Transverse colon (tissue), 4 donors: ENCODE data around the gene IGDCC3. TPM values are rescaled to one million over a fixed set of nuclear protein-coding genes. Genes with fewer than 3 reads are reported as not detected.

ENCODE experiments used
- DNase-seq: peaks from one replicate; pipeline ENCODE4 v3.0.0-alpha.2; 2019
- H3K27ac ChIP-seq, 4 donors: fragments of 200-600 bp; sonication (generic); 2 replicates each; pipeline ENCODE4 v1.5.1; 2016 to 2018; ENCODE audit warnings: inconsistent platforms in 4 of 4
- H3K27me3 ChIP-seq: fragments of 200-600 bp; sonication (generic); 2 replicates; pipeline ENCODE4 v1.5.1; 2017; ENCODE audit warnings: inconsistent platforms
- H3K36me3 ChIP-seq, 4 donors: fragments of 200-600 bp; sonication (generic); 2 replicates each; pipeline ENCODE4 v1.5.1; 2017 to 2019; ENCODE audit warnings: inconsistent platforms in 4 of 4
- H3K4me1 ChIP-seq, 4 donors: fragments of 200-600 bp; sonication (generic); 2 replicates each; pipeline ENCODE4 v1.5.1; 2017 to 2020; ENCODE audit warnings: inconsistent platforms in 4 of 4
- H3K4me3 ChIP-seq, 4 donors: fragments of 200-600 bp; sonication (generic); 1 replicate in 1 of 4; 2 replicates in 3 of 4; pipeline versions ENCODE4 v1.5.1 to v1.6.1; 2017 to 2019; ENCODE audit warnings: inconsistent platforms in 4 of 4
- H3K9me3 ChIP-seq, 2 donors: fragments of 200-600 bp; sonication (generic); 2 replicates each; pipeline ENCODE4 v1.5.1; 2017 to 2019; ENCODE audit warnings: inconsistent platforms in 2 of 2
- EP300 ChIP-seq: sonication (generic); formaldehyde crosslinking; IDR thresholded peaks from one replicate; pipeline ENCODE4 v1.6.1; 2017; ENCODE audit warnings: antibody characterized with exemption, low read depth
- POLR2A ChIP-seq: fragments of 450-650 bp; IDR thresholded peaks from one replicate; pipeline ENCODE4 v1.6.1; 2016; ENCODE audit warnings: antibody characterized with exemption, mild to moderate bottlenecking, moderate library complexity
- POLR2AphosphoS5 ChIP-seq, 3 donors: sonication (generic); formaldehyde crosslinking; IDR thresholded peaks; one replicate each; pipeline ENCODE4 v1.6.1; 2016; ENCODE audit warnings: antibody characterized with exemption in 3 of 3
- WGBS, 2 donors: methylation state at CpG; one replicate each; pipeline ENCODE4 v1.1.5; 2018; ENCODE audit warnings: low coverage in 1 of 2; 5-methylcytosine and 5-hydroxymethylcytosine counted together
- in situ Hi-C, 4 donors: fragments of 200-750 bp; cut with MboI; loops; one replicate each; pipeline versions ENCODE4 v1.15.0 to v1.15.1; 2017; ENCODE audit warnings: low sequenced_read_pairs in 3 of 4, low pct_ligation_motif_present in 1 of 4, low pct_unique_long_range_greater_than_20kb in 1 of 4
- intact Hi-C: fragments of 100-400 bp; cut with DNase I; formaldehyde crosslinking; loops from one replicate; pipeline ENCODE4 v1.15.1; 2023; ENCODE audit warnings: low total_unique reads
- small RNA-seq, 4 donors: library from RNA; depleted of rRNA; stranded (forward); fragments of <200 nt; gene quantifications; one replicate each; pipeline ENCODE3, GENCODE V24; 2016
- total RNA-seq, 4 donors: library from RNA; depleted of rRNA; stranded (reverse); fragments of >200 nt; gene quantifications; one replicate each; pipeline ENCODE4 v1.1.0, GENCODE V29; 2016
- TF ChIP-seq, protein P1 (sequence below), 5 experiments: fragments of 200-600 bp in 3 of 5; fragments of 450-650 bp in 2 of 5; sonication (generic) in 3 of 5; IDR thresholded peaks; 1 replicate in 2 of 5; 2 replicates in 3 of 5; pipeline ENCODE4 v1.5.1; 2016 to 2017; ENCODE audit warnings: antibody characterized with exemption in 5 of 5, inconsistent platforms in 3 of 5, mild to moderate bottlenecking in 2 of 5, moderate library complexity in 1 of 5

IGDCC3 gene
- total RNA-seq, 4 donors from 2014 or later: not detected

DNA sequence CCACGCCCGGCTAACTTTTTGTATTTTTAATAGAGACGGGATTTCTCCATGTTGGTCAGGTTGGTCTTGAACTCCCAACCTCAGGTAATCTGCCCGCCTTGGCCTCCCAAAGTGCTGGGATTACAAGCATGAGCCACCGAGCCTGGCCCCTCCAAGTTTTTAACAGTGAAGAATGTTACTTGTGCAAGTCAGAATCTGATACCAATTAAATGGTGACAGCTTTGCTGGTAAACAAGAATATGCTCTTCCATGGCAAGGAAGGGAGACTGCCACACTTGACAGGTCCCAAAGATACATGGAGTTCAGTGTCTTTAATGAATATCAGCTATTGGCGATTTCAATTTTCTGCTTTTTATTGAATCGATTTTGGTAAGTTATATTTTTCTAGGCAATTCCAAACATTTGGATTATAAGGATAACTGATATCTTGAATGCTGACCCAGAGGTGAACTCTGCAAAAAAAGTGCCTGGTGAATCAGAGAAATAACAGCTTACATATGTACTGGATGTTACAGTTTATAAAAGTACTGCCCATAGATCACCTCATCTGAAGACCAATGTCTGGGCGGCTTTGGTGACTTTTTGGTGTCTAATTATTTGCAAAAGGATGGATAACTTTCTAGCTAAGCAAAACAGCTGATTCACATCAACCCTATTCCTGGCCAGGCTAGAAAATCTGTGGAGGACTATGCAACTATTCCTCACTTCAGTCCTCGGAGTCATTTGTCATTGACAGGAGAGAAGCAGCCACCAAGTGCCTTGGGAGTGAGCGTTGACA lies 92.3 kb downstream of the IGDCC3 start:
- WGBS, 2 donors: 54 to 75% methylated on average over 4 to 10 of the region's 10 CpGs
- intact Hi-C loops: no loop called here
- H3K4me3 ChIP-seq: peak overlapping the region in 3 of 4 donors; percentile 54 to 75 (median 72)
- DNase-seq: no peak
- no peaks in the 10 kb centered on the region for H3K9me3 ChIP-seq
- in situ Hi-C loops: loop anchor here in 3 of 4 donors (25.0 kb wide), 1 partner anchor 248 kb away; the partner anchor contains the start of genes MTFMT (in 3 of the 3) and SLC51B (in 3 of the 3)
- H3K36me3 ChIP-seq: no peaks in the 10 kb centered on the region
- TF ChIP-seq EP300 (no peak), POLR2A (no peak), POLR2AphosphoS5 (IDR thresholded peaks at IDR 0.05) (no peak)
- TF ChIP-seq, protein P1, sequence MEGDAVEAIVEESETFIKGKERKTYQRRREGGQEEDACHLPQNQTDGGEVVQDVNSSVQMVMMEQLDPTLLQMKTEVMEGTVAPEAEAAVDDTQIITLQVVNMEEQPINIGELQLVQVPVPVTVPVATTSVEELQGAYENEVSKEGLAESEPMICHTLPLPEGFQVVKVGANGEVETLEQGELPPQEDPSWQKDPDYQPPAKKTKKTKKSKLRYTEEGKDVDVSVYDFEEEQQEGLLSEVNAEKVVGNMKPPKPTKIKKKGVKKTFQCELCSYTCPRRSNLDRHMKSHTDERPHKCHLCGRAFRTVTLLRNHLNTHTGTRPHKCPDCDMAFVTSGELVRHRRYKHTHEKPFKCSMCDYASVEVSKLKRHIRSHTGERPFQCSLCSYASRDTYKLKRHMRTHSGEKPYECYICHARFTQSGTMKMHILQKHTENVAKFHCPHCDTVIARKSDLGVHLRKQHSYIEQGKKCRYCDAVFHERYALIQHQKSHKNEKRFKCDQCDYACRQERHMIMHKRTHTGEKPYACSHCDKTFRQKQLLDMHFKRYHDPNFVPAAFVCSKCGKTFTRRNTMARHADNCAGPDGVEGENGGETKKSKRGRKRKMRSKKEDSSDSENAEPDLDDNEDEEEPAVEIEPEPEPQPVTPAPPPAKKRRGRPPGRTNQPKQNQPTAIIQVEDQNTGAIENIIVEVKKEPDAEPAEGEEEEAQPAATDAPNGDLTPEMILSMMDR (IDR thresholded peaks at IDR 0.05): no peak
- no peaks in the 10 kb centered on the region for H3K27me3 ChIP-seq
- H3K27ac ChIP-seq: peak overlapping the region; percentile 88 to 95 (median 92)
- peaks cover 4 to 19% (median 16%) of the 10 kb centered on the region in 4 donors for H3K4me1 ChIP-seq

DNA sequence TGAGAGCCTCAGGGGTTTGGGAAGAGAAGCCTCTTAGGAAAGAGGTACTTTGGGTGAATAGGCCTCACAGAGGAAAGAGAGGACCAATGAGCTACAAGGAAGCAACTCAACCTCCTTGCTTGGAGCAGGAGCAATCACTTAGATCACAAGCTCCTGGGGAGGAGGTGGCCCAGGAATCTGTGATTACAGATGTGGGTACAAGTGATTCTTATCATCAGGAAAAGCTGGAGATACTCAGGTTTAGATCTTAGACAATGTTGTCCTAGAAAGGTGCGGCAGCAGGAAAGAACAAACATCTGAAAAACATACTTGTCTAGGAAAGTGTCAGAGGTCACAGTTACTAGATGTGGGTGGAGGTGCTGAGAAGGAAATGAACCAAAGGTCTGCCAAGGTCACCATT lies 99.3 kb downstream of the IGDCC3 start:
- H3K4me1 ChIP-seq: peaks cover 6 to 14% (median 9%) of the 10 kb centered on the region in 4 donors
- H3K4me3 ChIP-seq: no peak overlapping the region
- in situ Hi-C loops: loop anchor here (10.0 to 25.0 kb wide), 2 partner anchors 94 to 241 kb away; partner anchors contain the start of genes MTFMT (in 3 of the 4), SLC51B (in 3 of the 4) and CLPX (in 2 of the 4)
- no peak for TF ChIP-seq EP300
- TF ChIP-seq, protein P1 (IDR thresholded peaks at IDR 0.05): no peak
- no peak for TF ChIP-seq POLR2AphosphoS5 (IDR thresholded peaks at IDR 0.05)
- TF ChIP-seq POLR2A: no peak
- intact Hi-C loops: no loop called here
- 63 to 67% methylated on average over 1 of the region's 1 CpG for WGBS, 2 donors
- no peaks in the 10 kb centered on the region for H3K36me3 ChIP-seq
- peak overlapping the region; percentile 14 to 48 (median 38) for H3K27ac ChIP-seq
- no peak for DNase-seq
- H3K27me3 ChIP-seq: no peaks in the 10 kb centered on the region
- no peaks in the 10 kb centered on the region for H3K9me3 ChIP-seq

Small RNA genes within 50 kb of the gene (small RNA-seq; reads per million reads assigned to genes)
- gene RNU5A-1 (4,744 to 14,252 (median 9,935) reads per million in 4 donors), gene RNU5B-1 (461 to 1,519 (median 1,215) reads per million in 4 donors), gene SNORA24B (0 to 0.83 (median 0.42) reads per million in 4 donors)

Other genes starting within 250 kb of the IGDCC3 start
- gene PDCD7, start 244.2 kb downstream of the IGDCC3 start, total RNA-seq: 10 to 100 TPM; 12.4 to 22.1 (median 16.3) TPM
- 10 to 100 TPM; 12.0 to 72.2 (median 57.4) TPM for gene CLPX, start 192.7 kb downstream of the IGDCC3 start, total RNA-seq
- 10 to 100 TPM in 3 of 4 donors, 1 to 10 TPM in 1; 8.1 to 89.6 (median 18.5) TPM for gene CILP, start 166.5 kb downstream of the IGDCC3 start, total RNA-seq
- 10 to 100 TPM in 1 of 4 donors, 1 to 10 TPM in 3; 4.6 to 11.5 (median 7.5) TPM for gene PARP16, start 91.1 kb downstream of the IGDCC3 start, total RNA-seq
- not detected for gene RNU5A-1, start 82.0 kb downstream of the IGDCC3 start, total RNA-seq
- not detected for gene RNU5B-1, start 73.3 kb downstream of the IGDCC3 start, total RNA-seq
- under 1 TPM in 3 of 4 donors, not detected in 1; 0.16 to 0.80 (median 0.55) TPM for gene IGDCC4, start 44.9 kb upstream of the IGDCC3 start, total RNA-seq
- gene DPP8, start 139.7 kb upstream of the IGDCC3 start, total RNA-seq: 10 to 100 TPM; 20.2 to 66.5 (median 35.7) TPM
- 10 to 100 TPM in 3 of 4 donors, 1 to 10 TPM in 1; 2.6 to 48.0 (median 27.1) TPM for gene HACD3, start 152.5 kb upstream of the IGDCC3 start, total RNA-seq
- gene INTS14, start 233.1 kb upstream of the IGDCC3 start, total RNA-seq: 100 to 1,000 TPM in 1 of 4 donors, 10 to 100 TPM in 3; 12.3 to 272 (median 37.2) TPM
- 1 to 10 TPM; 5.8 to 9.7 (median 5.9) TPM for gene SLC24A1, start 243.9 kb upstream of the IGDCC3 start, total RNA-seq